HG02870 (cell line): ENCODE data around the gene VPS26B.
A peak's percentile ranks its signal among the peaks of the same experiment; 100 is the strongest.
"Not testable (repeated sequence)": the region's sequence is repeated elsewhere in the genome, so short reads cannot be mapped to it uniquely, and the experiment has no call there.

Experiments
- ATAC-seq: cut with Tn5 transposase; IDR thresholded peaks from one replicate; pipeline ENCODE4 v1.9.1; 2021; ENCODE audit warnings: mild to moderate bottlenecking, moderate library complexity; ENCODE audit not compliant: unreplicated experiment

The VPS26B gene

GRCh38 chr11:134223836-134224709, at the start of gene VPS26B, which contains the start of gene NCAPD3:
Gene VPS26B, plus strand, starts transcription at chr11:134224671. Its CDS starts 452 bp downstream, at chr11:134225123.
Gene NCAPD3, minus strand, starts transcription at chr11:134223967. Its CDS starts 41 bp downstream, at chr11:134223926.
- ATAC-seq: peak; percentile 72

DNA sequence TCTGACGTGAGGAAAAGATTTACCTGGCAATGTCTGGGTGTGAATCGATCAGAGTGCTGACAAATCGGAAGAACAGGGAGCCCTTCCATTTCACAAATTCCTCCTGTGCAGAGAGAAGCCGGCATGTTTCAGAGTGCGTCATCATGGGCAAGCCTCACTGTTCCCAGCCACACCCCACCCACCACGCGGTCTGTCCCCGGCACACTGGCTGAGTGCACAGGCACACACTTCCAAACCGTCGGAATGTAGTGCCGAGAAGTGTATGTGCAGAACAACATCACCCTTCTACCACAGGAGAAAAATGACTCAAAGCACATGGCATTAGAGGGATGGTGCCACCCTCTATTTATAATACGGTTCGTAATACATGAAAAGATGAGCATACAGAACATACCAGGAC, 48.2 kb upstream of the VPS26B start:
- no peak for ATAC-seq

- no peak for ATAC-seq
Measured at GRCh38 chr11:134178032-134178674, 46.3 kb upstream of the VPS26B start.

DNA sequence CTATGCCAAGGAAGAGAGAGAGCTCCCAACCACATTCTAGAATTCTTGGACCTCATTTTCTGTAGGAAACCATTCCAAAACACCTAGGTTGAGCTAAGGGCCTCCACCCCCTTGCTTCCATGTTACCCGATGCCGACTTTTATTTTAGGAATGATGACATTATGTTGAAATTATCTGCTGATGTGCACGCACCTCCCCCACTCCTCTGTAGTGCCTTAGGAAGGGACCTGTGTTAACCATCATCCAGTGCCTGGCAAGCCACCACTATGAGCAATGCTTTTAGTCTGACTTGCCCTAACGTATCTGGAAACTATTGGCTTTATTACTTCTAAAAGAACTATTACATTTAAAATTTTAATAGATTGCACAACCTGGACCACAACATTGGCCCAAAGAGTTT, 42.8 kb upstream of the VPS26B start:
- no peak for ATAC-seq

DNA sequence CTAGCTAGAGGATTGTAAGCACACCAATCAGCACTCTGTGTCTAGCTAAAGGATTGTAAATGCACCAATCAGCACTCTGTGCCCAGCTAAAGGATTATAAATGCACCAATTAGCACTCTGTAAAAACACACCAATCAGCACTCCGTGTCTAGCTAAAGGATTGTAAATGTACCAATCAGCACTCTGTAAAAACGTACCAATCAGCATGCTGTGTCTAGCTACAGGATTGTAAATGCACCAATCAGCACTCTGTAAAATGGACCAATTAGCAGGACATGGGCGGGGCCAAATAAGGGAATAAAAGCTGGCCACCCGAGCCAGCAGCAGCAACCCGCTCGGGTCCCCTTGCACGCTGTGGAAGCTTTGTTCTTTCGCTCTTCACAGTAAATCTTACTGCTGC, 36.4 kb upstream of the VPS26B start:
- not testable (repeated sequence) for ATAC-seq

DNA sequence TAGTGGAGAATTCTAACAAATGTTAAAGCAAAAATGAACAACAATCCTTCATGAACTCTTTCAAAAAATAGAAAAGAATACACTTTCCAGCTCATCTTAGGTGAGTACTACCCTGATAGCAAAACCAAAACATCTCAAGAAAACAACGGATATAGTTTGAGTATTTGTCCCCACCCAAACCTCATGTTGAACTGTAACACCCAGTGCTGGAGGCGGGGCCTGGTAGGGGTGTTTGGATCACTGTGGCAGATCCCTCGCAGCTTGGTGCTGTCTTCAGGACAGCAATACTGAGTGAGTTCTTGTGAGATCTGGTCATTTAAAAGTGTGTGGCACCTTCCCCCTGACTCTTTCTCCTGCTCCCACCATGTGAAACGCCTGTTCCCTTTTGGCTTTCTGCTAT, 27.7 kb upstream of the VPS26B start:
- no peak for ATAC-seq

- ATAC-seq: no peak
Measured at GRCh38 chr11:134199531-134199930, 24.9 kb upstream of the VPS26B start.

DNA sequence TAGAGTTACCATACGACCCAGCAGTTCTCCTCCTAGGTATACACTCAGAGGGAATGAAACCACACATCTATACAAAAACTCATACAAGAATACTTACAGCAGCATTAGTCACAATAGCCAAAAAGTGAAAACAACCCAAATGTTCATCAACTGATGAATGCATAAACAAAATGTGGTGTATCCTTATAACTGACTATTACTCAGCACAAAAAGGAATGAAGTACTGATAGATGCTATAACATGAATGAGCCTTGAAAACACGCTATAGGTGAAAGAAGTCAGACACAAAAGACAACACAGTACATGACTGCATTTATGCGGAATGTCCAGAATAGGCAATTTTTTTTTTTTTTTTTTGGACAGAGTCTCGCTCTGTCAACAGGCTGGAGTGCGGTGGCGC, 23.8 kb upstream of the VPS26B start:
- no peak for ATAC-seq

DNA sequence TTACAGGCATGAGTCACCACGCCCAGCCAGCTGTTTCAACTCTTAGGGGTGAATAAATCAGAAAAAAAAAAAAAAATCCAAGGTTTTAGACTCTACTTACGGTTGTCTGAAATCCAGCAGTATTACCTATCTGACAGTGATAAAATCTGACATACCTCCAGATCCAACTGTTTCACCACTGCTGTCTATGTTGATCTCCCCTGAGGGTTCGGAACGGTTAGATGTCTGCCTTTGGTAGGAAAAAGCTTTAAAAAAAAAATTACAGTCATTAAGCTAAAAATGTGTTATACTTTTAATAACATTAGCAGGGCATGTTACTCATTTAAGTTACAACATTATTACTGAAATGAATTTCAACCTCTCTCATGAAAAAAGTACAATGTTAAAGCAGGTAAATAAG, 21.8 kb upstream of the VPS26B start:
- no peak for ATAC-seq

- ATAC-seq: no peak
Measured at GRCh38 chr11:134205729-134206128, 18.7 kb upstream of the VPS26B start.

- no peak for ATAC-seq
Measured at GRCh38 chr11:134206185-134206584, 18.3 kb upstream of the VPS26B start.

- no peak for ATAC-seq
Measured at GRCh38 chr11:134207538-134208239, 16.8 kb upstream of the VPS26B start.

- no peak for ATAC-seq
Measured at GRCh38 chr11:134215836-134216235, 8.6 kb upstream of the VPS26B start.

GRCh38 chr11:134216816-134217215, 7.7 kb upstream of the VPS26B start:
- no peak for ATAC-seq

DNA sequence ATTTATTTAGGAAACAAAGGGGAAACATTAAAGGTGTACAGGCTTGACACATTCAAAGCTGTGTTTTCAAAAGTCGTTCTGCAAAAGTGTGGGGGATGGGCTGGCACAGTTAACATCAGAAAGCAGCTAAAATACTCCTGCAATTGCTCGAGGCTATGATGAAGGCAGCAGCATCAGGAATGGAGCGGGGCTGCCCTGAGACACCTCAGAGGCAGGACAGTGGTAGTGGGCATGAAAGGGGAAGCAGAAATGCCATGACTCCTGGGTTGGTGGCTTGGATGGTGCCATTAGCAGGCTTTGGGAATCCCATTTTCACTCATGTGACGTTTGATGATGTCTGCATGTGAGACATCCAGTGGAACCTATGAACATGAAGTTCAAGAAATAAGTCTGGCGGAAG, 1.4 kb upstream of the VPS26B start:
- ATAC-seq: no peak

DNA sequence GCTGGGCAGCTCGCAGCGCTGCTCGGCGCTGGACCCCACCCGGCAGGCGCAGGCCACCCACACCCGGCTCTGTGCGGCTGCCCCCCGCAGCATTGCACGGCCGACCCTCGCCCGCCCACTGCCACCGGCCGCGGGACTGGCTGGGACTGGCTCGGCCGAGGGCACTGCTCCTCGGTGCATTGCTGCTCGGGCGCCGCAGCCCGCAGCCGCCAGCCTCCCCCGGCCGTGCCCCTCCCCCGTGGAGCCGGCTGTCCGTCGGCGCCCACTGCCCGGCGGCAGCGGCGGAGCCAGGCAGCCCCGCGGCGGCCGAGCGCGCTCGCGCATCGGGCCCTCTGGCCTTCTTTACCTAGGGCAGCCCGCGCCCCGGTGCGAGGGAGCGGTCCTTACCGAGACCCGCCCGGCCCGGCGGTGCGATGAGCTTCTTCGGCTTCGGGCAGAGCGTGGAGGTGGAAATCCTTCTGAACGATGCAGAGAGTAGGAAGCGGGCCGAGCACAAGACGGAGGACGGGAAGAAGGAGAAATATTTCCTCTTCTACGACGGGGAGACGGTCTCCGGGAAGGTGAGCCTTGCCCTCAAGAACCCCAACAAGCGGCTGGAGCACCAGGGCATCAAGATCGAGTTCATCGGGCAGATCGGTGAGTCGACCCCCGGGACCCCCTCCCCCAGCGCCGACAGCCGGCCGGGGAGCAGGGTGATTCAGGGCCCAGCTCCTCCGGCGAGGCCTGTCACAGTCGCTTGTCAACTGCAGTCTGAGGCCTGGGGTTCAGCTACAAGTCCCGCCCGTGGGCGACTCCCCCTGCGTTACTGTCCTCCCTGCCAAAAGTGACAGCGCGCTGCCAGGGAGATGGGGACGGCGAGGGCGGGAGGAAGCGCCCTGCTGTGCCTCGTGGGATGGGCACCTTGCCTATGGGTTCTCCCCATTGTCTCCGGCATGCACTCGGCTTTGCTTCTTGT, 516 bp downstream of the VPS26B start:
- ATAC-seq: peak; percentile 20

GRCh38 chr11:134226806-134227325, 2.4 kb downstream of the VPS26B start:
- ATAC-seq: no peak

- peak; percentile 62 for ATAC-seq
Measured at GRCh38 chr11:134228625-134229024, 4.2 kb downstream of the VPS26B start.

GRCh38 chr11:134229126-134229790, 4.8 kb downstream of the VPS26B start:
- ATAC-seq: no peak

- no peak for ATAC-seq
Measured at GRCh38 chr11:134230339-134230738, 5.9 kb downstream of the VPS26B start.
